GM04504 (cell line): Measurements from ENCODE around the gene GSTO2.
"Not testable (repeated sequence)": the region's sequence is repeated elsewhere in the genome, so short reads cannot be mapped to it uniquely, and the experiment has no call there.

Experiments used
- DNase-seq: peaks from one replicate; pipeline ENCODE4 v3.0.0-alpha.2; 2012; ENCODE audit warnings: low read depth

Gene GSTO2

GRCh38 chr10:104268713-104269645 lies at the start of gene GSTO2:
Gene GSTO2 (plus strand): TSS chr10:104269184. CDS start chr10:104274916, 5,732 bp downstream.
- peak; percentile 67 for DNase-seq

- no peak for DNase-seq
Observed at GRCh38 chr10:104220522-104220921, 48.5 kb upstream of the GSTO2 start.

GRCh38 chr10:104223304-104223703 lies 45.7 kb upstream of the GSTO2 start:
- DNase-seq: no peak

GRCh38 chr10:104230490-104230889 lies 38.5 kb upstream of the GSTO2 start:
- no peak for DNase-seq

- DNase-seq: peak; percentile 89
Observed at GRCh38 chr10:104231784-104232612, 37.0 kb upstream of the GSTO2 start, which contains the start of gene CFAP43. Gene CFAP43 (minus strand): TSS chr10:104232364. CDS start chr10:104232246, 118 bp downstream.

GRCh38 chr10:104232613-104233102 lies 36.3 kb upstream of the GSTO2 start:
- no peak for DNase-seq

- no peak for DNase-seq
Observed at GRCh38 chr10:104233817-104234216, 35.2 kb upstream of the GSTO2 start.

- DNase-seq: no peak
Observed at GRCh38 chr10:104234934-104235333, 34.0 kb upstream of the GSTO2 start.

- DNase-seq: no peak
Observed at GRCh38 chr10:104235801-104236200, 33.2 kb upstream of the GSTO2 start.

- no peak for DNase-seq
Observed at GRCh38 chr10:104240078-104240477, 28.9 kb upstream of the GSTO2 start.

GRCh38 chr10:104242545-104242944 lies 26.4 kb upstream of the GSTO2 start:
- DNase-seq: no peak

GRCh38 chr10:104243009-104243408 lies 26.0 kb upstream of the GSTO2 start:
- not testable (repeated sequence) for DNase-seq

GRCh38 chr10:104243512-104243911 lies 25.5 kb upstream of the GSTO2 start:
- no peak for DNase-seq

GRCh38 chr10:104245066-104245632 lies 23.8 kb upstream of the GSTO2 start:
- no peak for DNase-seq

GRCh38 chr10:104246976-104247375 lies 22.0 kb upstream of the GSTO2 start:
- no peak for DNase-seq

GRCh38 chr10:104247513-104248146 lies 21.4 kb upstream of the GSTO2 start:
- DNase-seq: no peak

GRCh38 chr10:104248931-104249330 lies 20.1 kb upstream of the GSTO2 start:
- not testable (repeated sequence) for DNase-seq

- no peak for DNase-seq
Observed at GRCh38 chr10:104250371-104250770, 18.6 kb upstream of the GSTO2 start.

- DNase-seq: no peak
Observed at GRCh38 chr10:104251443-104251842, 17.5 kb upstream of the GSTO2 start.

- DNase-seq: no peak
Observed at GRCh38 chr10:104252368-104252767, 16.6 kb upstream of the GSTO2 start.

- no peak for DNase-seq
Observed at GRCh38 chr10:104253106-104253505, 15.9 kb upstream of the GSTO2 start.
